GM12878 (cell line): Measurements from ENCODE around the gene ABHD6.

Experiments used
- CHD2 ChIP-seq: IDR thresholded peaks from 2 replicates; pipeline ENCODE4 v1.6.1; 2011; ENCODE audit warnings: low read depth, low read length, improper control_type of control experiment, borderline replicate concordance
- CREM ChIP-seq: IDR thresholded peaks from 2 replicates; pipeline ENCODE4 v1.6.1; 2014; ENCODE audit warnings: antibody characterized with exemption, low read depth
- FOXM1 ChIP-seq: IDR thresholded peaks from 2 replicates; pipeline ENCODE4 v1.6.1; 2012; ENCODE audit warnings: low read depth, mild to moderate bottlenecking, inconsistent platforms, low read length, moderate library complexity
- MAX ChIP-seq: IDR thresholded peaks from 2 replicates; pipeline ENCODE4 v1.6.1; 2012; ENCODE audit warnings: low read depth, low read length, improper control_type of control experiment
- MEF2B ChIP-seq: fragments of 450-650 bp; IDR thresholded peaks from 2 replicates; pipeline ENCODE4 v1.6.1; 2018; ENCODE audit warnings: mild to moderate bottlenecking, moderate library complexity; ENCODE audit not compliant: partially characterized antibody, poor library complexity, severe bottlenecking
- NFYB ChIP-seq: IDR thresholded peaks from 2 replicates; pipeline ENCODE4 v1.6.1; 2011; ENCODE audit warnings: low read depth, mild to moderate bottlenecking, low read length, improper control_type of control experiment, moderate library complexity; ENCODE audit not compliant: insufficient read depth
- RFX5 ChIP-seq: IDR thresholded peaks from 2 replicates; pipeline ENCODE4 v1.6.1; 2011; ENCODE audit warnings: low read depth, low read length, improper control_type of control experiment

GRCh38 chr3:58197588-58197987 lies 40.0 kb upstream of the ABHD6 start:
- TF ChIP-seq CREM (no peak), MEF2B (no peak), CHD2 (no peak), FOXM1 (no peak), RFX5 (no peak), MAX (no peak), NFYB (no peak)
